K562 (cell line): ENCODE data around the gene GTPBP6.

Experiments used
- C11orf30 ChIP-seq: fragments of 450-650 bp; IDR thresholded peaks from 2 replicates; pipeline ENCODE4 v1.6.1; 2016; ENCODE audit warnings: low read depth, mild to moderate bottlenecking
- MAX ChIP-seq: sonication (generic); formaldehyde crosslinking; IDR thresholded peaks from 2 replicates; pipeline ENCODE4 v1.9.0; 2022; ENCODE audit warnings: mild to moderate bottlenecking, missing genetic modification reagents
- NCOA6 ChIP-seq: fragments of 450-650 bp; IDR thresholded peaks from 2 replicates; pipeline ENCODE4 v1.6.1; 2017; ENCODE audit warnings: mild to moderate bottlenecking
- RAD51 ChIP-seq: fragments of 450-650 bp; IDR thresholded peaks from 2 replicates; pipeline ENCODE4 v1.7.1; 2016; ENCODE audit warnings: low read depth, mild to moderate bottlenecking, borderline replicate concordance
- RFX1 ChIP-seq: fragments of 450-650 bp; IDR thresholded peaks from 2 replicates; pipeline ENCODE4 v1.6.1; 2016; ENCODE audit warnings: mild to moderate bottlenecking, moderate library complexity
- TF ChIP-seq, protein P1 (sequence below), 3 experiments: IDR thresholded peaks in 2 of 3; conservative IDR thresholded peaks in 1 of 3; 2 replicates each; pipeline ENCODE4 v1.5.1; 2011 to 2012; ENCODE audit warnings: low read length in 3 of 3, mild to moderate bottlenecking in 3 of 3, control low read depth in 2 of 3, improper control_type of control experiment in 1 of 3, inconsistent platforms in 1 of 3, low read depth in 1 of 3, mixed read lengths in 1 of 3, moderate library complexity in 1 of 3; ENCODE audit not compliant: insufficient read depth in 2 of 3
- TF ChIP-seq, protein P2 (sequence below), 2 experiments: fragments of 450-650 bp; formaldehyde crosslinking in 1 of 2; IDR thresholded peaks; 2 replicates each; pipeline versions ENCODE4 v1.4.0 to v1.6.1; 2014 to 2020; ENCODE audit warnings: mild to moderate bottlenecking in 2 of 2, borderline replicate concordance in 1 of 2, low read depth in 1 of 2

- TF ChIP-seq MAX (no peak), RAD51 (no peak), NCOA6 (no peak), C11orf30 (no peak), RFX1 (no peak)
- TF ChIP-seq, protein P1, sequence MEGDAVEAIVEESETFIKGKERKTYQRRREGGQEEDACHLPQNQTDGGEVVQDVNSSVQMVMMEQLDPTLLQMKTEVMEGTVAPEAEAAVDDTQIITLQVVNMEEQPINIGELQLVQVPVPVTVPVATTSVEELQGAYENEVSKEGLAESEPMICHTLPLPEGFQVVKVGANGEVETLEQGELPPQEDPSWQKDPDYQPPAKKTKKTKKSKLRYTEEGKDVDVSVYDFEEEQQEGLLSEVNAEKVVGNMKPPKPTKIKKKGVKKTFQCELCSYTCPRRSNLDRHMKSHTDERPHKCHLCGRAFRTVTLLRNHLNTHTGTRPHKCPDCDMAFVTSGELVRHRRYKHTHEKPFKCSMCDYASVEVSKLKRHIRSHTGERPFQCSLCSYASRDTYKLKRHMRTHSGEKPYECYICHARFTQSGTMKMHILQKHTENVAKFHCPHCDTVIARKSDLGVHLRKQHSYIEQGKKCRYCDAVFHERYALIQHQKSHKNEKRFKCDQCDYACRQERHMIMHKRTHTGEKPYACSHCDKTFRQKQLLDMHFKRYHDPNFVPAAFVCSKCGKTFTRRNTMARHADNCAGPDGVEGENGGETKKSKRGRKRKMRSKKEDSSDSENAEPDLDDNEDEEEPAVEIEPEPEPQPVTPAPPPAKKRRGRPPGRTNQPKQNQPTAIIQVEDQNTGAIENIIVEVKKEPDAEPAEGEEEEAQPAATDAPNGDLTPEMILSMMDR (IDR thresholded peaks at IDR 0.05 in 2 of 3, conservative IDR thresholded peaks at IDR 0.05 in 1 of 3; ENCODE audit: insufficient read depth in 2 of 3, low read depth in 1 of 3, low read length in 3 of 3) = no peak
- TF ChIP-seq, protein P2, sequence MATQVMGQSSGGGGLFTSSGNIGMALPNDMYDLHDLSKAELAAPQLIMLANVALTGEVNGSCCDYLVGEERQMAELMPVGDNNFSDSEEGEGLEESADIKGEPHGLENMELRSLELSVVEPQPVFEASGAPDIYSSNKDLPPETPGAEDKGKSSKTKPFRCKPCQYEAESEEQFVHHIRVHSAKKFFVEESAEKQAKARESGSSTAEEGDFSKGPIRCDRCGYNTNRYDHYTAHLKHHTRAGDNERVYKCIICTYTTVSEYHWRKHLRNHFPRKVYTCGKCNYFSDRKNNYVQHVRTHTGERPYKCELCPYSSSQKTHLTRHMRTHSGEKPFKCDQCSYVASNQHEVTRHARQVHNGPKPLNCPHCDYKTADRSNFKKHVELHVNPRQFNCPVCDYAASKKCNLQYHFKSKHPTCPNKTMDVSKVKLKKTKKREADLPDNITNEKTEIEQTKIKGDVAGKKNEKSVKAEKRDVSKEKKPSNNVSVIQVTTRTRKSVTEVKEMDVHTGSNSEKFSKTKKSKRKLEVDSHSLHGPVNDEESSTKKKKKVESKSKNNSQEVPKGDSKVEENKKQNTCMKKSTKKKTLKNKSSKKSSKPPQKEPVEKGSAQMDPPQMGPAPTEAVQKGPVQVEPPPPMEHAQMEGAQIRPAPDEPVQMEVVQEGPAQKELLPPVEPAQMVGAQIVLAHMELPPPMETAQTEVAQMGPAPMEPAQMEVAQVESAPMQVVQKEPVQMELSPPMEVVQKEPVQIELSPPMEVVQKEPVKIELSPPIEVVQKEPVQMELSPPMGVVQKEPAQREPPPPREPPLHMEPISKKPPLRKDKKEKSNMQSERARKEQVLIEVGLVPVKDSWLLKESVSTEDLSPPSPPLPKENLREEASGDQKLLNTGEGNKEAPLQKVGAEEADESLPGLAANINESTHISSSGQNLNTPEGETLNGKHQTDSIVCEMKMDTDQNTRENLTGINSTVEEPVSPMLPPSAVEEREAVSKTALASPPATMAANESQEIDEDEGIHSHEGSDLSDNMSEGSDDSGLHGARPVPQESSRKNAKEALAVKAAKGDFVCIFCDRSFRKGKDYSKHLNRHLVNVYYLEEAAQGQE (IDR thresholded peaks at IDR 0.05; ENCODE audit: borderline replicate concordance) = no peak
- TF ChIP-seq, protein P2 (CRISPR knock-in tag; IDR thresholded peaks at IDR 0.05; ENCODE audit: low read depth) = no peak
These were observed 60.1 kb downstream of the GTPBP6 start for GRCh38 chrX:258291-259040.
